Progenitor cell of endocrine pancreas (in vitro differentiated cells): Measurements from ENCODE around the gene BBS2. TPM values are rescaled to one million over a fixed set of nuclear protein-coding genes. Genes with fewer than 3 reads are reported as not detected.

Experiments used
- DNase-seq: peaks from one replicate; pipeline ENCODE4 v3.0.0; 2021; ENCODE audit warnings: low spot score; ENCODE audit not compliant: unreplicated experiment
- H3K27ac Mint-ChIP-seq: 2 replicates; pipeline ENCODE4 v1.8.0; 2021; ENCODE audit warnings: mild to moderate bottlenecking, moderate library complexity, mixed read lengths
- H3K27me3 Mint-ChIP-seq: 2 replicates; pipeline ENCODE4 v1.8.0; 2021; ENCODE audit warnings: mixed read lengths
- H3K36me3 Mint-ChIP-seq: 2 replicates; pipeline ENCODE4 v1.8.0; 2022; ENCODE audit warnings: mixed read lengths; ENCODE audit not compliant: insufficient read depth
- H3K4me1 Mint-ChIP-seq: 2 replicates; pipeline ENCODE4 v1.8.0; 2021; ENCODE audit warnings: low read depth, mixed read lengths
- H3K4me3 Mint-ChIP-seq: 2 replicates; pipeline ENCODE4 v1.8.0; 2021; ENCODE audit warnings: low read depth, mild to moderate bottlenecking, moderate library complexity, mixed read lengths
- H3K9me3 Mint-ChIP-seq: 2 replicates; pipeline ENCODE4 v1.8.0; 2021; ENCODE audit warnings: low read depth, mixed read lengths
- CTCF ChIP-seq: fragments of 200-600 bp; sonication (generic); IDR thresholded peaks from one replicate; pipeline ENCODE4 v1.5.0; 2021; ENCODE audit warnings: antibody characterized with exemption, mild to moderate bottlenecking; ENCODE audit not compliant: unreplicated experiment
- total RNA-seq: library from RNA; stranded (reverse); gene quantifications from 2 replicates; pipeline ENCODE4 v1.2.1, GENCODE V29; 2021

The BBS2 gene
- total RNA-seq, 1 donor from 2014 or later, result 52.3 TPM

GRCh38 chr16:56559109-56559508 lies 39.3 kb upstream of the BBS2 start:
- Mint-ChIP-seq H3K4me1 (no peaks in the 10 kb centered on the region), H3K27me3 (peaks cover 35% of the 10 kb centered on the region), H3K4me3 (no peak overlapping the region), H3K36me3 (no peaks in the 10 kb centered on the region), H3K27ac (no peak overlapping the region), H3K9me3 (no peaks in the 10 kb centered on the region)
- no peak for DNase-seq
- no peak for TF ChIP-seq CTCF

- no peaks in the 10 kb centered on the region for H3K9me3 Mint-ChIP-seq
- H3K27ac Mint-ChIP-seq, result no peak overlapping the region
- no peaks in the 10 kb centered on the region for H3K36me3 Mint-ChIP-seq
- H3K27me3 Mint-ChIP-seq, result peaks cover 38% of the 10 kb centered on the region
- TF ChIP-seq CTCF, result no peak
- H3K4me1 Mint-ChIP-seq, result no peaks in the 10 kb centered on the region
- H3K4me3 Mint-ChIP-seq, result no peak overlapping the region
- no peak for DNase-seq
These were observed 38.4 kb upstream of the BBS2 start for GRCh38 chr16:56558024-56558747.

- Mint-ChIP-seq H3K4me3 (no peak overlapping the region), H3K4me1 (no peaks in the 10 kb centered on the region), H3K9me3 (no peaks in the 10 kb centered on the region), H3K27me3 (peaks cover 40% of the 10 kb centered on the region), H3K27ac (no peak overlapping the region), H3K36me3 (no peaks in the 10 kb centered on the region)
- TF ChIP-seq CTCF, result no peak
- no peak for DNase-seq
These were observed 34.6 kb upstream of the BBS2 start for GRCh38 chr16:56554441-56554840.

- Mint-ChIP-seq H3K4me1 (no peaks in the 10 kb centered on the region), H3K27me3 (peaks cover 29% of the 10 kb centered on the region), H3K27ac (no peak overlapping the region), H3K36me3 (no peaks in the 10 kb centered on the region), H3K4me3 (no peak overlapping the region), H3K9me3 (no peaks in the 10 kb centered on the region)
- no peak for TF ChIP-seq CTCF
- no peak for DNase-seq
These were observed 32.2 kb upstream of the BBS2 start for GRCh38 chr16:56551796-56552738.

GRCh38 chr16:56549744-56550385 lies 30.0 kb upstream of the BBS2 start:
- peaks cover 25% of the 10 kb centered on the region for H3K27me3 Mint-ChIP-seq
- no peak overlapping the region for H3K27ac Mint-ChIP-seq
- no peaks in the 10 kb centered on the region for H3K4me1 Mint-ChIP-seq

More at GRCh38 chr16:56549744-56550385, 30.0 kb upstream of the BBS2 start:
- Mint-ChIP-seq H3K9me3 (no peaks in the 10 kb centered on the region), H3K4me3 (no peak overlapping the region), H3K36me3 (no peaks in the 10 kb centered on the region)
- TF ChIP-seq CTCF, result no peak
- no peak for DNase-seq
